H1 (cell line): ENCODE results near the gene EPSTI1. TPM values are rescaled to one million over a fixed set of nuclear protein-coding genes. Genes with fewer than 3 reads are reported as not detected.

Source experiments
- CTCF ChIA-PET: fragments of 300-600 bp; sonication (Branson Sonifier 250); formaldehyde crosslinking; loops from one replicate; lab custom pipeline; 2021; ENCODE audit not compliant: partially characterized antibody; lab: Charles Lee
- POLR2A ChIA-PET: fragments of 300-600 bp; sonication (Branson Sonifier 250); formaldehyde crosslinking; loops from one replicate; lab custom pipeline; 2021; ENCODE audit warnings: inconsistent platforms; ENCODE audit not compliant: partially characterized antibody; lab: Charles Lee
- DNase-seq, 2 experiments: peaks; one replicate each; pipeline versions ENCODE4 v3.0.0 to v3.0.0-alpha.2; 2010 to 2022; ENCODE audit warnings: low spot score in 2 of 2, low read depth in 1 of 2, mixed read lengths in 1 of 2
- FAIRE-seq: peaks from 2 replicates; lab custom pipeline; 2011; peaks lifted over from hg19 to GRCh38; lab: Jason Lieb, UNC
- H2AFZ ChIP-seq: 2 replicates; pipeline ENCODE4 v1.8.1; 2012; ENCODE audit warnings: low read length, inconsistent platforms
- H2AK5ac ChIP-seq: 2 replicates; pipeline ENCODE4 v1.6.1; 2013; ENCODE audit warnings: low read depth, low read length
- H2BK120ac ChIP-seq: replicated peaks from 2 replicates; pipeline ENCODE3; 2013; ENCODE audit warnings: low read depth, low read length, inconsistent platforms
- H2BK12ac ChIP-seq: 2 replicates; pipeline ENCODE4 v1.6.1; 2013; ENCODE audit warnings: low read depth, low read length
- H2BK15ac ChIP-seq: 2 replicates; pipeline ENCODE4 v1.6.1; 2013; ENCODE audit warnings: low read length
- H2BK20ac ChIP-seq: 2 replicates; pipeline ENCODE4 v1.6.1; 2013; ENCODE audit warnings: low read length
- H2BK5ac ChIP-seq: 2 replicates; pipeline ENCODE4 v1.6.1; 2013; ENCODE audit warnings: low read depth, low read length
- H3K14ac ChIP-seq: 2 replicates; pipeline ENCODE4 v1.6.1; 2013; ENCODE audit warnings: inconsistent platforms; ENCODE audit not compliant: insufficient read length
- H3K18ac ChIP-seq: 2 replicates; pipeline ENCODE4 v1.6.1; 2013; ENCODE audit warnings: low read length; ENCODE audit errors: extremely low read depth
- H3K23ac ChIP-seq: 2 replicates; pipeline ENCODE4 v1.6.1; 2013; ENCODE audit warnings: inconsistent platforms; ENCODE audit not compliant: insufficient read length
- H3K23me2 ChIP-seq: 2 replicates; pipeline ENCODE4 v1.6.1; 2013; ENCODE audit warnings: low read depth, low read length
- H3K27ac ChIP-seq: 2 replicates; pipeline ENCODE4 v1.6.1; 2011; ENCODE audit warnings: low read depth, low read length, inconsistent platforms
- H3K27me3 ChIP-seq, 4 experiments: replicated peaks in 1 of 4; 1 replicate in 1 of 4; 2 replicates in 3 of 4; pipeline versions ENCODE4 v1.6.1 to v1.8.1; 2011 to 2013; ENCODE audit warnings: low read length in 3 of 4, mild to moderate bottlenecking in 3 of 4, inconsistent platforms in 2 of 4, mixed read lengths in 2 of 4, moderate library complexity in 1 of 4; ENCODE audit not compliant: control insufficient read depth in 3 of 4, insufficient read depth in 3 of 4; ENCODE audit errors: extremely low read depth in 1 of 4
- H3K36me3 ChIP-seq, 4 experiments: 2 replicates each; pipeline versions ENCODE4 v1.6.1 to v1.8.1; 2011 to 2013; ENCODE audit warnings: mild to moderate bottlenecking in 4 of 4, low read length in 3 of 4, moderate library complexity in 2 of 4, control low read depth in 1 of 4, inconsistent platforms in 1 of 4; ENCODE audit not compliant: insufficient read depth in 4 of 4, control insufficient read depth in 2 of 4
- H3K4ac ChIP-seq: replicated peaks from 2 replicates; pipeline ENCODE3; 2013; ENCODE audit warnings: low read length, low read depth, mixed read lengths, inconsistent platforms; ENCODE audit not compliant: insufficient read length
- H3K4me1 ChIP-seq, 4 experiments: replicated peaks in 1 of 4; 1 replicate in 1 of 4; 2 replicates in 3 of 4; pipeline versions ENCODE4 v1.6.1 to v1.8.1; 2011 to 2013; ENCODE audit warnings: low read length in 3 of 4, inconsistent platforms in 2 of 4, mixed read lengths in 1 of 4; ENCODE audit not compliant: insufficient read depth in 4 of 4, control insufficient read depth in 3 of 4
- H3K4me2 ChIP-seq, 2 experiments: 2 replicates each; pipeline versions ENCODE4 v1.6.1 to v1.8.1; 2011 to 2013; ENCODE audit warnings: low read depth in 2 of 2, low read length in 2 of 2, control low read depth in 1 of 2, inconsistent platforms in 1 of 2, mild to moderate bottlenecking in 1 of 2; ENCODE audit not compliant: insufficient read depth in 1 of 2
- H3K4me3 ChIP-seq, 4 experiments: fragments of 200-600, 300-600 bp in 1 of 4; sonication (generic), shearing (Covaris generic), sonication (Bioruptor Twin) in 1 of 4; 2 replicates each; pipeline versions ENCODE4 v1.5.1 to v1.8.1; 2011 to 2016; ENCODE audit warnings: low read length in 4 of 4, low read depth in 3 of 4, control low read depth in 2 of 4, inconsistent platforms in 2 of 4, mild to moderate bottlenecking in 2 of 4, mixed read lengths in 1 of 4, moderate library complexity in 1 of 4; ENCODE audit not compliant: insufficient read depth in 2 of 4; ENCODE audit errors: extremely low read depth in 1 of 4
- H3K56ac ChIP-seq: replicated peaks from 2 replicates; pipeline ENCODE3; 2013; ENCODE audit warnings: low read depth, mild to moderate bottlenecking, mixed read lengths, low read length, inconsistent platforms; ENCODE audit not compliant: insufficient read length
- H3K79me1 ChIP-seq: 2 replicates; pipeline ENCODE4 v1.6.1; 2013; ENCODE audit warnings: low read depth, low read length, control low read depth
- H3K79me2 ChIP-seq, 2 experiments: 2 replicates each; pipeline versions ENCODE4 v1.6.1 to v1.8.1; 2012 to 2013; ENCODE audit warnings: low read length in 2 of 2, mild to moderate bottlenecking in 2 of 2, inconsistent platforms in 1 of 2; ENCODE audit not compliant: insufficient read depth in 2 of 2, control insufficient read depth in 1 of 2
- H3K9ac ChIP-seq, 4 experiments: replicated peaks in 1 of 4; 1 replicate in 1 of 4; 2 replicates in 3 of 4; pipeline versions ENCODE4 v1.6.1 to v1.8.1; 2011 to 2013; ENCODE audit warnings: low read depth in 3 of 4, low read length in 3 of 4, control low read depth in 2 of 4, mild to moderate bottlenecking in 2 of 4, moderate library complexity in 2 of 4, inconsistent platforms in 1 of 4; ENCODE audit errors: extremely low read depth in 1 of 4
- H3K9me3 ChIP-seq, 2 experiments: 2 replicates each; pipeline versions ENCODE4 v1.6.1 to v1.8.1; 2012 to 2013; ENCODE audit warnings: mild to moderate bottlenecking in 2 of 2, moderate library complexity in 2 of 2, control low read depth in 1 of 2, inconsistent platforms in 1 of 2, low read depth in 1 of 2, low read length in 1 of 2, mixed read lengths in 1 of 2; ENCODE audit not compliant: insufficient read depth in 2 of 2
- H4K20me1 ChIP-seq, 2 experiments: replicated peaks in 1 of 2; 2 replicates each; pipeline versions ENCODE3 to v1.8.1; 2011 to 2013; ENCODE audit warnings: inconsistent platforms in 2 of 2, low read length in 2 of 2, mild to moderate bottlenecking in 1 of 2; ENCODE audit not compliant: insufficient read depth in 2 of 2, control insufficient read depth in 1 of 2
- H4K5ac ChIP-seq: 2 replicates; pipeline ENCODE4 v1.6.1; 2013; ENCODE audit warnings: low read length, low read depth, mixed read lengths, inconsistent platforms; ENCODE audit not compliant: insufficient read length
- H4K8ac ChIP-seq: 2 replicates; pipeline ENCODE4 v1.8.0; 2013; ENCODE audit warnings: mild to moderate bottlenecking, moderate library complexity, low read length, inconsistent platforms; ENCODE audit not compliant: insufficient read depth; ENCODE audit errors: extremely low read depth
- H4K91ac ChIP-seq: replicated peaks from 2 replicates; pipeline ENCODE3; 2013; ENCODE audit warnings: low read length, mixed read lengths, inconsistent platforms; ENCODE audit not compliant: insufficient read length
- CBX8 ChIP-seq: fragments of 300-800, 300-1000 bp; sonication (generic); IDR thresholded peaks from 2 replicates; pipeline ENCODE4 v1.7.1; 2016; ENCODE audit warnings: low read depth, low read length, borderline replicate concordance
- CHD2 ChIP-seq: IDR thresholded peaks from 2 replicates; pipeline ENCODE4 v1.6.1; 2012; ENCODE audit warnings: low read length, improper control_type of control experiment
- CREB1 ChIP-seq: IDR thresholded peaks from 2 replicates; pipeline ENCODE4 v1.6.1; 2012; ENCODE audit warnings: inconsistent platforms
- CTCF ChIP-seq, 3 experiments: IDR thresholded peaks; 1 replicate in 2 of 3; 2 replicates in 1 of 3; pipeline versions ENCODE4 v1.5.1 to v1.6.1; 2011; ENCODE audit warnings: low read length in 3 of 3, mild to moderate bottlenecking in 3 of 3, inconsistent platforms in 2 of 3, low read depth in 1 of 3, moderate library complexity in 1 of 3; ENCODE audit not compliant: insufficient read depth in 1 of 3; ENCODE audit errors: control extremely low read depth in 1 of 3
- E2F6 ChIP-seq: IDR thresholded peaks from 2 replicates; pipeline ENCODE4 v1.6.1; 2012; ENCODE audit warnings: inconsistent platforms
- EGR1 ChIP-seq: IDR thresholded peaks from 2 replicates; pipeline ENCODE4 v1.6.1; 2011; ENCODE audit warnings: low read depth, low read length, borderline replicate concordance
- JUN ChIP-seq: IDR thresholded peaks from 2 replicates; pipeline ENCODE4 v1.6.1; 2011; ENCODE audit warnings: low read depth, mild to moderate bottlenecking, improper control_type of control experiment, low read length
- RBBP5 ChIP-seq: IDR thresholded peaks from 2 replicates; pipeline ENCODE4 v1.7.1; 2012; ENCODE audit warnings: low read depth, mild to moderate bottlenecking, inconsistent platforms, low read length, moderate library complexity, borderline replicate concordance
- SP1 ChIP-seq: IDR thresholded peaks from 2 replicates; pipeline ENCODE4 v1.6.1; 2011; ENCODE audit warnings: low read depth, low read length
- SUZ12 ChIP-seq: fragments of 200-600 bp; sonication (generic); IDR thresholded peaks from 2 replicates; pipeline ENCODE4 v1.6.1; 2012; ENCODE audit warnings: mild to moderate bottlenecking, inconsistent platforms, low read length, moderate library complexity, mixed read lengths
- TCF12 ChIP-seq: IDR thresholded peaks from 2 replicates; pipeline ENCODE4 v1.6.1; 2011; ENCODE audit warnings: low read depth, mild to moderate bottlenecking, low read length
- ZNF274 ChIP-seq: IDR thresholded peaks from 2 replicates; pipeline ENCODE4 v1.7.0; 2012; ENCODE audit warnings: low read length, borderline replicate concordance; ENCODE audit errors: extremely low read depth
- WGBS, 2 experiments: shearing (Covaris generic) in 1 of 2; methylation state at CpG; one replicate each; pipeline versions ENCODE4 v1.1.6 to v1.1.7; 2013 to 2015; ENCODE audit warnings: low lambda C conversion rate in 2 of 2, mixed read lengths in 2 of 2, inconsistent platforms in 1 of 2, low coverage in 1 of 2, missing lambda C conversion rate in 1 of 2; ENCODE audit not compliant: insufficient replicate concordance in 2 of 2, insufficient coverage in 1 of 2, insufficient read length in 1 of 2; ENCODE audit errors: extremely low coverage in 1 of 2, missing lambda C conversion rate in 1 of 2; 5-methylcytosine and 5-hydroxymethylcytosine counted together
- polyA plus RNA-seq, 7 experiments: library from polyadenylated mRNA; depleted of rRNA in 3 of 7; stranded (reverse) in 5 of 7; unstranded in 2 of 7; fragments of >200 nt in 5 of 7; fragments of 200-250 nt in 2 of 7; gene quantifications; 1 replicate in 5 of 7; 2 replicates in 1 of 7; 4 replicates in 1 of 7; pipeline versions ENCODE4 v1.2.1 to v1.2.3, GENCODE V29; 2011 to 2013; ENCODE audit warnings: missing spikeins in 2 of 7, mixed read lengths in 2 of 7
- total RNA-seq: library from RNA; stranded (reverse); fragmentation: NEBNext Ultra II Directional; extraction: Animal tissue kit (Norgen Biotek cat#: 25700); gene quantifications from 2 replicates; pipeline ENCODE4 v1.2.1, GENCODE V29; 2021

Gene EPSTI1
- total and polyA plus RNA-seq, 2 of the 8 experiments (the other 6 are each of a cell fraction or from before 2014, with no cell fraction given) = 0.23 to 0.37 TPM

GRCh38 chr13:42883142-42883541 is 108.9 kb downstream of the EPSTI1 start:
- CTCF ChIA-PET = interaction anchor here (0.6 to 2.9 kb wide), 5 partner anchors 20 to 200 kb away, joined by 3 to 14 read pairs (median 3); no protein-coding TSS in a partner anchor
- no peak for FAIRE-seq
- no peak for TF ChIP-seq JUN
- no peak for TF ChIP-seq E2F6
- TF ChIP-seq RBBP5 = no peak
- TF ChIP-seq CREB1 = no peak
- no peak for TF ChIP-seq EGR1
- TF ChIP-seq SP1 = no peak
- TF ChIP-seq ZNF274 = no peak
- no peak for TF ChIP-seq CHD2
- no peak for TF ChIP-seq CBX8
- TF ChIP-seq CTCF (IDR thresholded peaks at IDR 0.05; ENCODE audit: control extremely low read depth in 1 of 3, insufficient read depth in 1 of 3, low read depth in 1 of 3, low read length in 3 of 3) = no peak
- TF ChIP-seq SUZ12 = no peak
- TF ChIP-seq TCF12 = no peak

More at GRCh38 chr13:42883142-42883541, 108.9 kb downstream of the EPSTI1 start:
- no peak overlapping the region for H3K23ac ChIP-seq
- H3K27me3 ChIP-seq = no peaks in the 10 kb centered on the region; a peak in 1 of 7 replicates
- no peak overlapping the region for H4K91ac ChIP-seq
- no peaks in the 10 kb centered on the region for H3K79me2 ChIP-seq
- no peak overlapping the region for H3K18ac ChIP-seq
- H2BK15ac ChIP-seq = no peak overlapping the region
- H2BK12ac ChIP-seq = no peak overlapping the region
- 83% methylated on average over 1 of the region's 1 CpG; no CpG with 5 or more reads in 1 of the 2 experiments for WGBS, 2 experiments
- H3K27ac ChIP-seq = no peak overlapping the region
- no peak overlapping the region for H3K56ac ChIP-seq
- no peak overlapping the region for H4K5ac ChIP-seq
- H3K9ac ChIP-seq = no peak overlapping the region
- H3K4me1 ChIP-seq = peaks cover 0 to 3% (median 0%) of the 10 kb centered on the region in 4 experiments; a peak in 2 of 7 replicates
- H3K79me1 ChIP-seq = no peaks in the 10 kb centered on the region
- H2BK120ac ChIP-seq = no peak overlapping the region
- POLR2A ChIA-PET = interaction anchor here (1.2 to 10.6 kb wide), 2 partner anchors 20 to 98 kb away, joined by 3 to 142 read pairs; no protein-coding TSS in a partner anchor
- H4K8ac ChIP-seq = no peak overlapping the region
- H3K4me2 ChIP-seq = no peak overlapping the region
- H3K4ac ChIP-seq = no peak overlapping the region
- no peak overlapping the region for H2BK20ac ChIP-seq
- no peak overlapping the region for H2AFZ ChIP-seq
- no peaks in the 10 kb centered on the region; a peak in 1 of 4 replicates for H3K9me3 ChIP-seq
- DNase-seq = no peak
- H3K14ac ChIP-seq = no peak overlapping the region
- H3K36me3 ChIP-seq = no peaks in the 10 kb centered on the region
- H2BK5ac ChIP-seq = no peak overlapping the region
- no peaks in the 10 kb centered on the region for H4K20me1 ChIP-seq
- H3K4me3 ChIP-seq = no peak overlapping the region
- H2AK5ac ChIP-seq = no peak overlapping the region
- H3K23me2 ChIP-seq = no peaks in the 10 kb centered on the region
